ENCODE measurements around the gene TNNT2.

The TNNT2 gene

DNA sequence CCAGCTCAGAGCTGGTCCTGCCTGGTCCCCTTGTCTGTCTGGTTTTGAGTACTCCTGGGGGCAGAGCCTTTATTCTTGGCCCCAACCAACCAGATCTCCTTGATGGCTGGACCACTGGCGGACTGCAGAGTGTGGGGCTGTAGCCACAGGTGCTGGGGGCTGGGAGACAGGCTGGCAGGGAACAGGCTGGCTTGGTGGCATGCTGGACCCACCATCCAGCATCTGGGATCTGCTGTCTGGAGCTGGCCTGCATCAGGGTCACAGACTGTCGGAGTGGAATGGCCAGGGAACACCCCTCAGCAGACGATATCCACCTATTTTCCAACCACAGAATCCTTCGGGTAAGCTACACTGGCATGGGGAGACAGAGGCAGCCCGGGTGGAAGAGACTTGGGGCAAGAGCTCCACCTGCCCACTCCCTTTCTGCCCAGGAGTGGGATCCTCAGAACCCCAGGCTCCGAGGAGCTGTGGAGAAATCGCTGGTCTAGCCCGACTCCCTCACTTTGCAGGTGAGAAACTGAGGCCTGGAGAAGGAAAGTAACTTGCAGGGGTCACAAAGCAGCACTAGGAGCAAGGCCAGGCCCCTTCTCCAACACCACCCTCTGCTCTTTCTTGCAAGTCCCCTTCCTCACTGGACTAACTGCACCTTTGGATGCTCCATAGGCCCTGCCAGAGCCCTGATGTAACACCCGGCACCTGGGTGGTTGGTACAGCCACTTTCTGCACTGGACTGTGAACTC, 40.6 kb downstream of the TNNT2 start:
- Histone ChIP-seq H3K4me1 (peaks cover 7% of the 10 kb centered on the region), H3K27me3 (ENCODE audit: low read depth) (peaks cover 6% of the 10 kb centered on the region; the same call in 1 of the 2 replicates), H3K4me3 (no peak overlapping the region), H3K9me3 (no peaks in the 10 kb centered on the region), H3K36me3 (replicated peaks) (no peaks in the 10 kb centered on the region)
- in situ Hi-C loops (cut with MboI; ENCODE audit: low sequenced_read_pairs): no loop called here
- no peak for DNase-seq (ENCODE audit: low spot score in 2 of 2)

DNA sequence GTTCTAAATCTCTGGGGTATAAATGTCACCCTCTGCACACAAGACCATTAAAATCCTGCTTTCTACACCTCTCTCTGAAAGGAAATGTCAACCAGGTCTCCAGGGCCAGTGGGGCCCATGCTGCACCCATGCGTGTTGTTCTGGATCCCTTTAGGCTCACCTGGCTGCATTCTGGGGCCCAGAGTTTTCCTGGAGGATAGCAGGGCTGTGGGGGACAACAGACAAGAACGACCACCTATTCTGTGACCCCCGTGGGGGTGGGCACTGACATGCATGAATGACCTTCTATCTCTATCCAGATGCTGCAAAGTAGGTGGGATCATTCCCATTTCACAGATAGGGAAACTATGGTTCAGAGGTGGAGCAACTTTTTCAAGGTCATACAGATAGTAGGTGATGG, 41.6 kb downstream of the TNNT2 start:
- in situ Hi-C loops (cut with MboI; ENCODE audit: low sequenced_read_pairs): no loop called here
- Histone ChIP-seq H3K9me3 (no peaks in the 10 kb centered on the region), H3K36me3 (replicated peaks) (no peaks in the 10 kb centered on the region), H3K4me1 (peaks cover 7% of the 10 kb centered on the region), H3K4me3 (no peak overlapping the region), H3K27me3 (ENCODE audit: low read depth) (peaks cover 6% of the 10 kb centered on the region; the same call in 1 of the 2 replicates)
- DNase-seq (ENCODE audit: low spot score in 2 of 2): no peak

DNA sequence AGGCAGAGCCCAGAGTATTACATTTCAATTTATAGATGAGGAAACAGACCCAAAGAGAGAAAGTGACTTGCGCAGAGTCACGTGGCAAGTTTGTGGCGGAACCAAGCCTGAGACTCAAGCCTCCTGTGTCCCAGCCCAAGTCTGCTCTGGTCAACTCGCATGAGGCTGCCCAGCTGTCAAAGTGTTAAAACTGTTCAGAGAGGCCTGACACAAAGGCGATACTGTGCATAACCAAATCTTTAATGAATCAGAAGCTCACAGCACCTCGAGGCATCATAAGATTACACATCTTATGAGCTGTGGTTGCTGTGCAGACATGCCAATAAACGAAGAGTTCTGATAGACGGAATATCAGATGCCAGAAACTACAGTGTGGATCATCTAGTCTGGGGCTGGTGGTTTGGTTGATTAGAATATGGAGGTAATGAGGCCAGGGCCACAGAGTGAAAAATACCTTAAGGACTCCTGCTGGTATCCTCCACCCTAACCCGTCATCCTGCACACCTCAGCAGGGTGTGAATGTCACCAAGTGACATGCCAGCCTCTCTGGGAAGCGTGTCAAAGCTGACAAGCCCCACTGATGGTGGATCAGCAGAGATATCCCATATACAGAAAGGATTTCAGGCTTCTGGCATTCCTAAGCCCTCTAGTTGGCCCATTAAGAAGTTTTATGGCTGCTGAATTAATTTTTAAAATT, 42.2 kb downstream of the TNNT2 start:
- Histone ChIP-seq H3K27me3 (ENCODE audit: low read depth) (peaks cover 3% of the 10 kb centered on the region; the same call in 1 of the 2 replicates), H3K36me3 (replicated peaks) (no peaks in the 10 kb centered on the region), H3K9me3 (no peaks in the 10 kb centered on the region), H3K4me3 (no peak overlapping the region), H3K4me1 (peaks cover 7% of the 10 kb centered on the region)
- in situ Hi-C loops (cut with MboI; ENCODE audit: low sequenced_read_pairs): no loop called here
- no peak for DNase-seq (ENCODE audit: low spot score in 2 of 2)

DNA sequence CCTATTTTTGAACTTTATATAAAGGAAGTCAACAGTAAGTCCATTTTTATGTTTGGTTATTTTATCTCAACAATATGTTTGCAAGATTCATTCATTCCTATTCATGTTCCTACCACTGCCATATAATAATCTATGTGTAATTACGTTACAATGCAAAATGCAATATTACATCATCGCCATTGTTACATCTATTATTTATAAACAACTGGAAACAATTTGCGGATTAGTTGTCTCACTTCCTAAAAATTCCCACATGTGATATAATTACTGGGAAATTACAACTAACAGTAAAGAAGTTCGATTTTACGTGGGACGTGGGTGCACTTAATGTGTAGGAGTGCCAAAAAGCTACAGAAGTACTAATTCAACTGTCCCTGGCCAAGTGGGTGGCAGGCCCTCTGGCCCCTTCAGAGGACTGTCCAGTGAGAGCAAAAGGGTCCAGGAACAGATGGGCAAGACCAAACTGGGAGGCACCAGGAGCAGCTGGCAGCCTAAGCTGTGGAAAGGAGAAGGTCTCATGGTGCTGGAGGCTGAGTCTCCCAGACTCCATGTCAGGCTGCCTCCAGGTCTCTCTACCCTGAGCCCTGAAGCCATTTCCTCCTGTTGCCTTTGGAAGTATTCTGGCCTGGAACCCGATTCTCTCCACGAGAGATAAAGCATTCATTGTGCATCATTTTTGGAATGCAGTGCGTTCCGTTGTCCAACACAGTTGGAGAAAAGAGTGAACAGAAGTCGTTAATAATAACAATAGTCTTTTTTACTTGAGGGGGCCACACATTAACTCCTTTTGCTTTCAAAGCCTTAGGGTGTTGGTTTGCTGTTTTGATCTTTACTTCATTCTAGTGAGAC, 42.9 kb downstream of the TNNT2 start:
- no peak for DNase-seq (ENCODE audit: low spot score in 2 of 2)
- in situ Hi-C loops (cut with MboI; ENCODE audit: low sequenced_read_pairs): no loop called here
- no peaks in the 10 kb centered on the region for H3K36me3 ChIP-seq (replicated peaks)
- peaks cover 7% of the 10 kb centered on the region for H3K4me1 ChIP-seq
- no peaks in the 10 kb centered on the region for H3K27me3 ChIP-seq (ENCODE audit: low read depth)
- H3K4me3 ChIP-seq: no peak overlapping the region
- no peaks in the 10 kb centered on the region for H3K9me3 ChIP-seq

DNA sequence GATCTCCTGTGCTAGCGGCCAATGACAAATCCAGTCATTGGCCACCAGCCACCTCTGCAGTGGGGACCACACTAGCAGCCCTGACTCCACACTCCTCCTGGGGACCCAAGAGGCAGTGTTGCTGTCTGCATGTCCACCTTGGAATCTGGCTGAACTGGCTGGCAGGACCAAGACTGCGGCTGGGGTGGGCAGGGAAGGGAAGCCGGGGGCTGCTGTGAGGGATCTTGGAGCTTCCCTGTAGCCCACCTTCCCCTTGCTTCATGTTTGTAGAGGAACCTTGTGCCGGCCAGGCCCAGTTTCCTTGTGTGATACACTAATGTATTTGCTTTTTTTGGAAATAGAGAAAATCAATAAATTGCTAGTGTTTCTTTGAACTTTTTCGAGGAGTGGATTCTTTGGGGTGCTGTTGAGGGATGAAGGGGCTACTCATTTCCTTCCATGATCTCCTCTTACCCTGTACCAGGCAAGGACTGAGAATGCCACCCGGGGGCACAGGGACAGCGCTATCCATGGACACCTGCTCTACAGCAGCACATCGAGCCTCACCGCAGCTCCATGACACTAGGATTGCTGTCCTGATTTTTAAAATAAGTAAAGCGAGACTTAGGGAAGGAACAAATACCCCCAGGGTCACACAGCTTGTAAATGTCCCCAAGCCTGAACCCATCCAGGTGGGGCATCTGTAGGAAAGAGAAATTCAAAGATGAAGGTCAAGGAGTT, 44.7 kb downstream of the TNNT2 start:
- in situ Hi-C loops (cut with MboI; ENCODE audit: low sequenced_read_pairs): no loop called here
- no peaks in the 10 kb centered on the region for H3K27me3 ChIP-seq (ENCODE audit: low read depth)
- peaks cover 7% of the 10 kb centered on the region for H3K4me1 ChIP-seq
- DNase-seq (ENCODE audit: low spot score in 2 of 2): no peak
- no peak overlapping the region for H3K4me3 ChIP-seq
- no peaks in the 10 kb centered on the region for H3K36me3 ChIP-seq (replicated peaks)
- H3K9me3 ChIP-seq: no peaks in the 10 kb centered on the region

DNA sequence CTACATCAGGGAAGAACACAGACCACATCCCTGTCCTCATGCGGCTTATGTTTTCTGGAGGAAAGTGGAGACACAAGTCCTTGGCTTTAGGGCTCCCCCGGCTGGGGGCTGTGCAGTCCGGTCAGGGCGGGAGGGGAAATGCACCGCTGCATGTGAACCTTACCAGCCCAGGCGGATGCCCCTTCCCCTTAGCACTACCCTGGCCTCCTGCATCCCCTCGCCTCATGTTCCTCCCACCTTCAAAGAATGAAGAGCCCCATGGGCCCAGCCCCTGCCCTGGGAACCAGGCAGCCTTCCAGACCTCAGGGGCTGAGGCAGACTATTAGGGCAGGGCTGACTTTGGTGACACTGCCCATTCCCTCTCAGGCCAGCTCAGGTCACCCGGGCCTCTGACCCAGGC, 45.5 kb downstream of the TNNT2 start:
- no peaks in the 10 kb centered on the region for H3K36me3 ChIP-seq (replicated peaks)
- H3K27me3 ChIP-seq (ENCODE audit: low read depth): no peaks in the 10 kb centered on the region
- in situ Hi-C loops (cut with MboI; ENCODE audit: low sequenced_read_pairs): no loop called here
- H3K4me3 ChIP-seq: no peak overlapping the region
- no peaks in the 10 kb centered on the region for H3K9me3 ChIP-seq
- no peak for DNase-seq (ENCODE audit: low spot score in 2 of 2)
- H3K4me1 ChIP-seq: peaks cover 7% of the 10 kb centered on the region

DNA sequence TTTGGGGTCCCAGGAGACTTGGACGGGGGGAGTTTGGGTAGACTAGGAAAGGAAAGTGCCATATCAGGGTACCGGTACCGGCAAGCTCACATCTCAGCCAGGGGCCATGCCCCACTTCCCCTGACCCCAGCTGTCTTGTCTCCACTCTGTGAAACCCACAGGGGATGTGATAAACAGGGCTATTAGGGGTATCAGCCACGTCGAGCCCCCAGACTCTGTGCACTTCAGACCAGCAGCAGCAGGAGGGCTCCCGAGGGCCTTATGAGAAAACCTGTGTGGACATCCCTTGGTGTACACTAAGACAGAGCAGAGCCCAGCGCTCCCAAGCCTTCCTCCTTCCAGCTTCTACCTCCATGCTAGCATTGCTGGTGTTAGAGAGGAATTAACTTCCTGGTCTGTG, 46.3 kb downstream of the TNNT2 start:
- DNase-seq (ENCODE audit: low spot score in 2 of 2): no peak
- no peak overlapping the region for H3K4me3 ChIP-seq
- peaks cover 7% of the 10 kb centered on the region for H3K4me1 ChIP-seq
- H3K27me3 ChIP-seq (ENCODE audit: low read depth): no peaks in the 10 kb centered on the region
- in situ Hi-C loops (cut with MboI; ENCODE audit: low sequenced_read_pairs): no loop called here
- H3K9me3 ChIP-seq: no peaks in the 10 kb centered on the region
- H3K36me3 ChIP-seq (replicated peaks): no peaks in the 10 kb centered on the region

DNA sequence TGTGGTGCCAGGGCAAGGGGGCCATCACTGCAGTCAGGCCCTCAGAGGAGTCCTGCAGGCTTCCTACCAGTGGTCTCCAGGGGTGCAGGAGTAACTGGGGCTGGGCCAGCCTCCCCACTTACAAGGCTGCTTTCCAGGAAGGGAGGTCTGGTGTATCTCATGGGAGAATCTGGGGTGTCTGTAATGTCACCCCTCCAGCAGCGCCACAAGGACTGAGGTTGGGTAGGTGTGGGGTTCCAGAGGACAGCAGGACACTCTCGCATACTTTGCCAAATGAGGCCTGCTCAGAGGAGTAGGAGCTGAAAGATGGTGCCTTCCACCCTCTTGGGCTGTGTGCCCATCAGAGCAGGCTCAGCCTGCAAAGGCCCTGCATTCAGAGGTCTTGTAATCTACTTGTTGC, 46.9 kb downstream of the TNNT2 start:
- in situ Hi-C loops (cut with MboI; ENCODE audit: low sequenced_read_pairs): no loop called here

DNA sequence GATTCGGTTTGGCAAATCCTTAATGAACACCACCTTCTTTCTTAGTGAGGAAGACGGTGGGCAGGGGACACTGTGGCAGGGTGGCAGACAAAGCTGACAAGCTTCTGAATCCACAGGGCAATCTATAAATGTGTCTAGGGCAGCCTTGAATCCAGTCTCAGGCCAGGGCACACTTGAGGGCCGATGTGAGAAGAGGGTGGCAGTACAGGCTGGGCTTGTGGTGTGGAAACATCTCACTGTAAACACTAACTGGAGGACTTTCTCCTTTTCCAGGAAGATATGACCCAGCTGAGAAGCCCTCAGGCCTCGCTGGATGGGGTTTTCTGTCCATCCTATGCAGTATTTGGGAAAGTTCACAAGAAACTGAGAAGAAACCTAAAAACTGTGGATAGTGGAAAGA, 47.7 kb downstream of the TNNT2 start:
- no peak overlapping the region for H3K4me3 ChIP-seq
- no peaks in the 10 kb centered on the region for H3K27me3 ChIP-seq (ENCODE audit: low read depth)
- in situ Hi-C loops (cut with MboI; ENCODE audit: low sequenced_read_pairs): no loop called here
- no peaks in the 10 kb centered on the region for H3K36me3 ChIP-seq (replicated peaks)
- DNase-seq (ENCODE audit: low spot score in 2 of 2): no peak
- H3K9me3 ChIP-seq: no peaks in the 10 kb centered on the region
- H3K4me1 ChIP-seq: peaks cover 3% of the 10 kb centered on the region

More for the DNA sequence above, 46.9 kb downstream of the TNNT2 start:
- DNase-seq (ENCODE audit: low spot score in 2 of 2): no peak
- Histone ChIP-seq H3K36me3 (replicated peaks) (no peaks in the 10 kb centered on the region), H3K4me1 (peaks cover 7% of the 10 kb centered on the region), H3K27me3 (ENCODE audit: low read depth) (no peaks in the 10 kb centered on the region), H3K4me3 (no peak overlapping the region), H3K9me3 (no peaks in the 10 kb centered on the region)

DNA sequence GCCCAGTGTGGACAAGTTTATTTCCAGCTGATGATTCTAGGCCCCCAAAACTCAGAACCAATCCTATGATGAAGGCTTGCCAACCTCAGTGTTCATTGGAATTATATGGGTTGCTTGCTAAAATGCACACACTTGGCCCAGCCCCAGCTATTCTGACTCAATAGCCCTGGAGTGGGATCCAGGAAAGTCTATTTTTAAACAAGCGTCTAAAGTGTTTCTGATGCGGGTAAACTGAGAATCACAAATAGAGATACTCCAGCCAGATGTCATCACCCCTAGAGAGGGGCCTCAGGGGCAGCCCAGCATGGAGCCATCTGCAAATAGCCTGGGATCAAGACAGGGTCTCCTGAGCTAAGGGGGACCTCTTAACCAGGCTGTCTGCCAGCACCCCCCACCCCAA, 48.2 kb downstream of the TNNT2 start:
- in situ Hi-C loops (cut with MboI; ENCODE audit: low sequenced_read_pairs): no loop called here
- H3K4me3 ChIP-seq: no peak overlapping the region
- H3K36me3 ChIP-seq (replicated peaks): no peaks in the 10 kb centered on the region
- H3K27me3 ChIP-seq (ENCODE audit: low read depth): no peaks in the 10 kb centered on the region
- no peaks in the 10 kb centered on the region for H3K4me1 ChIP-seq
- DNase-seq (ENCODE audit: low spot score in 2 of 2): no peak
- H3K9me3 ChIP-seq: no peaks in the 10 kb centered on the region

DNA sequence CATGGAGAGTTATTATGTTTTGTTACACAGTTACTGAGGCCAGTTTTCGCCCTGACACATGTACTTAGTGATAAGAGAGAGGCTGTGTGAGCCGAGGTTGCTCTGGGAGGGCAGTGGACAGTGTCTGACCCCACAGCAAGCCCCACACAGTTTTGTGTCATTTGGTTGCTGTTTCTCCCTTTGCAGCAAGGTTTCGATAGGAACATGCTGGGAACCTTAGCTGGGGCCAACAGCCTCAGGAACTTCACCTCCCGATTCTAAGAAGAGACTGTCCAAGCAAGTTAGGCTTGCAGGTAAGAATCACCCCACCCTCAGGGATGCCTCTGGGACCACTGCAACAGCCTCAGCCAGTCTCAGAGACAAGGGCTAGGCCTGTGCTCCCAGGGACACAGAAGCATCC, 48.9 kb downstream of the TNNT2 start:
- in situ Hi-C loops (cut with MboI; ENCODE audit: low sequenced_read_pairs): no loop called here
- DNase-seq (ENCODE audit: low spot score in 2 of 2): no peak
- no peaks in the 10 kb centered on the region for H3K27me3 ChIP-seq (ENCODE audit: low read depth)

DNA sequence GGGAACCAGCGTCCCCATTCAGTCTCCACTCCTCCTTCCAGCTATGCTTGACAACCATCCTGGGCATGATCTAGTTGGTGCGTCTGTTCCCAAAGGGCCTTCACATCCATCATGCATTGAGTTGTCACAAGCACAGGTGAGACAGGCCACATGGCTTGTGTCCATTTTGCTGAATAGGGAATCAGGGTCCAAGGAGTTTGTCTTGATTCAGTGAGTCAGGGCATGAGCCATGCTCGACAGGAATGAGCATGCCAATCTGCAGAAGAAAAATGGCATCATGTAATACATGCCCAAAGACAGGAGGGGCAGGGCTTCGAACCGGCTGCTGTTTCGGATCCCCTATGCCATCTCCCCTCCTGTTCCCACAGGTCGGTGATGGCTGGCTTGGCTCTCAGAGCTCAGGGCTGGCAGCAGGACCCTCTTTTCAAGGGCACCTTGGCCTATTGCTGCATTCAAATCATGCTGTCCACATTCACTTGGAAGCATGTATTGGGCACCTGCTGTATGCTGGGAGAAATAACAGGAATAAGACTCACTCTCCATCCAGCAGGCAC, 49.7 kb downstream of the TNNT2 start:
- no peaks in the 10 kb centered on the region for H3K4me1 ChIP-seq
- no peaks in the 10 kb centered on the region for H3K36me3 ChIP-seq (replicated peaks)
- H3K4me3 ChIP-seq: no peak overlapping the region
- DNase-seq (ENCODE audit: low spot score in 2 of 2): no peak
- no peaks in the 10 kb centered on the region for H3K9me3 ChIP-seq
- in situ Hi-C loops (cut with MboI; ENCODE audit: low sequenced_read_pairs): no loop called here
- no peaks in the 10 kb centered on the region for H3K27me3 ChIP-seq (ENCODE audit: low read depth)

More for the DNA sequence above, 48.9 kb downstream of the TNNT2 start:
- H3K4me1 ChIP-seq: no peaks in the 10 kb centered on the region
- no peak overlapping the region for H3K4me3 ChIP-seq
- H3K9me3 ChIP-seq: no peaks in the 10 kb centered on the region
- H3K36me3 ChIP-seq (replicated peaks): no peaks in the 10 kb centered on the region

DNA sequence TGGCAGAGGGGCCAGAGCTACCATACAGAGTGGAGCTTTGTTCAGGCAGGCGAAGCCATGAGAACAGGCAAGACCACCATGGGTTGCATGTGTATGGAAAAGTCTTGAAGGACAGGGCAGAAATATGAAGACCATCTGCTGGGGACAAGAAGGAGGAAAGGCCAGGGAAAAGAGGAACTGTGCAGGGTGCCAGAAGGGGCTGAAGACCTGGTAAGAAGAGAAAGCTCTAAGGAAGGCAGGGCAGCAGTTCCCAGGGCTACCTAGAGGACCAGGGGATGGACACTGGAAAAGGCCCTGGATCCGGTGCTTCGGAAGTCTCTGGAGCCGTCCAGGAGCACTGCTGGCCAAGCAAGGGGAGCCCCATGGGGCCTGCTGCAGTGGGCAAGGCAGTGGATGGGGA, 50.8 kb downstream of the TNNT2 start:
- Histone ChIP-seq H3K4me1 (no peaks in the 10 kb centered on the region), H3K4me3 (no peak overlapping the region), H3K9me3 (no peaks in the 10 kb centered on the region), H3K36me3 (replicated peaks) (no peaks in the 10 kb centered on the region), H3K27me3 (ENCODE audit: low read depth) (no peaks in the 10 kb centered on the region)
- in situ Hi-C loops (cut with MboI; ENCODE audit: low sequenced_read_pairs): no loop called here
- DNase-seq (ENCODE audit: low spot score in 2 of 2): no peak

Measured in HAP-1 (cell line).